Stimulated activated CD8-positive, alpha-beta memory T cell treated with anti-CD3 and anti-CD28 coated beads, Interleukin-4, amount 100 ng/mL, for 1 hour (primary cell): Measurements from ENCODE around the gene NEU1.

Experiments used
- DNase-seq, 2 donors: peaks; one replicate each; pipeline ENCODE4 v3.0.0-alpha.2; 2020; ENCODE audit warnings: low read depth in 2 of 2, low spot score in 1 of 2

Gene NEU1

GRCh38 chr6:31896856-31897611, 34.4 kb upstream of the NEU1 start:
- no peak for DNase-seq

- no peak for DNase-seq
These were observed 33.9 kb upstream of the NEU1 start for GRCh38 chr6:31896493-31896855.

GRCh38 chr6:31892821-31893220, 30.2 kb upstream of the NEU1 start:
- DNase-seq, result no peak

GRCh38 chr6:31889331-31889972, 26.8 kb upstream of the NEU1 start:
- no peak for DNase-seq

- DNase-seq, result no peak
These were observed 25.9 kb upstream of the NEU1 start for GRCh38 chr6:31888276-31889258.

GRCh38 chr6:31887173-31888007, 24.8 kb upstream of the NEU1 start:
- no peak for DNase-seq

GRCh38 chr6:31886541-31886991, 23.9 kb upstream of the NEU1 start:
- DNase-seq, result no peak

GRCh38 chr6:31884528-31885035, 22.0 kb upstream of the NEU1 start:
- DNase-seq, result no peak

- no peak for DNase-seq
These were observed 21.1 kb upstream of the NEU1 start for GRCh38 chr6:31883676-31884075.

- no peak for DNase-seq
These were observed 19.7 kb upstream of the NEU1 start for GRCh38 chr6:31882344-31882743.

- DNase-seq, result no peak
These were observed 18.7 kb upstream of the NEU1 start for GRCh38 chr6:31881136-31881859.

- no peak for DNase-seq
These were observed 18.0 kb upstream of the NEU1 start for GRCh38 chr6:31880616-31881015.

- no peak for DNase-seq
These were observed 17.3 kb upstream of the NEU1 start for GRCh38 chr6:31879901-31880300.

GRCh38 chr6:31879143-31879542, 16.5 kb upstream of the NEU1 start:
- DNase-seq, result no peak

- DNase-seq, result no peak
These were observed 16.1 kb upstream of the NEU1 start, which contains the start of gene SLC44A4 for GRCh38 chr6:31878726-31879125. Gene SLC44A4, minus strand, starts transcription at chr6:31878997. Its CDS starts 17 bp downstream, at chr6:31878980.

GRCh38 chr6:31878222-31878621, 15.6 kb upstream of the NEU1 start:
- DNase-seq, result no peak

- no peak for DNase-seq
These were observed 15.1 kb upstream of the NEU1 start for GRCh38 chr6:31877651-31878161.

GRCh38 chr6:31877125-31877650, 14.6 kb upstream of the NEU1 start:
- DNase-seq, result no peak

GRCh38 chr6:31876357-31876756, 13.7 kb upstream of the NEU1 start:
- DNase-seq, result no peak
